ENCODE measurements around the gene ZNF600. TPM values are rescaled to one million over a fixed set of nuclear protein-coding genes. Genes with fewer than 3 reads are reported as not detected.
"Not testable (repeated sequence)": the region's sequence is repeated elsewhere in the genome, so short reads cannot be mapped to it uniquely, and the experiment has no call there.

ZNF600 gene
- total and polyA plus RNA-seq, 2 of the 13 experiments (the other 11 are each of a cell fraction or from before 2014, with no cell fraction given) = 15.0 to 16.4 TPM

- 27% methylated on average over 31 of the region's 39 CpGs for WGBS (ENCODE audit: low lambda C conversion rate)
- DNase-seq (ENCODE audit: low spot score) (no peak), ATAC-seq (peak; percentile 65), FAIRE-seq (no peak)
- peak overlapping the region; percentile 51 for H3K27ac ChIP-seq (ENCODE audit: extremely low read length, insufficient read depth, low read length)
- TSS peak; percentile 87 for BruUV-seq (replicated peaks)
- H3K79me2 ChIP-seq (ENCODE audit: insufficient read depth, low read length) = no peaks in the 10 kb centered on the region
- no peaks in the 10 kb centered on the region for H3K27me3 ChIP-seq (ENCODE audit: control insufficient read depth in 1 of 2, insufficient read depth in 2 of 2, low read length in 2 of 2)
- H2AFZ ChIP-seq (ENCODE audit: low read length) = peak overlapping the region; percentile 28
- TF ChIP-seq ZNF501 (CRISPR knock-in tag; IDR thresholded peaks at IDR 0.05) (peak; percentile 54; the same call in 1 of the 2 replicates), RBFOX2 (IDR thresholded peaks at IDR 0.05; ENCODE audit: low read depth, low read length) (peak; percentile 32; the same call in 1 of the 2 replicates), IRF9 (CRISPR knock-in tag; IDR thresholded peaks at IDR 0.05; ENCODE audit: borderline replicate concordance) (0 out of 2 replicates have a peak, but pooled peaks have one; percentile 32), MXD1 (CRISPR knock-in tag; IDR thresholded peaks at IDR 0.05) (0 out of 2 replicates have a peak, but pooled peaks have one; percentile 36), MAFF (IDR thresholded peaks at IDR 0.05; ENCODE audit: low read depth, low read length) (no peak)
- POLR2A ChIA-PET = no interaction called here
- H3K9ac ChIP-seq (ENCODE audit: insufficient read depth, low read depth, low read length) = peak overlapping the region; percentile 68
- peaks cover 9% of the 10 kb centered on the region; the same call in 1 of the 2 replicates for H3K9me3 ChIP-seq (ENCODE audit: low read length)
- H3K36me3 ChIP-seq (replicated peaks in 1 of 2; ENCODE audit: control insufficient read depth in 1 of 2, insufficient read depth in 2 of 2, low read length in 2 of 2) = no peaks in the 10 kb centered on the region
- in situ Hi-C loops (cut with HindIII; ENCODE audit: extremely low pct_ligation_motif_present, low pct_unique_long_range_greater_than_20kb) = no loop called here
- intact Hi-C loops (cut with micrococcal nuclease; ENCODE audit: unreplicated experiment) = no loop called here
- peak overlapping the region; percentile 56 to 79 (median 78) for H3K4me3 ChIP-seq (replicated peaks in 1 of 3; ENCODE audit: insufficient read depth in 1 of 3, low read depth in 2 of 3, low read length in 3 of 3)
- H4K20me1 ChIP-seq (ENCODE audit: insufficient read depth, low read length) = no peaks in the 10 kb centered on the region
- peaks cover 17% of the 10 kb centered on the region for H3K4me1 ChIP-seq (ENCODE audit: insufficient read depth, low read length)
- CTCF ChIA-PET (ENCODE audit: low intra/inter-chr PET ratio, low total read pairs) = interaction anchor here (0.9 kb wide), 1 partner anchor 14 kb away, joined by 3 read pairs; no protein-coding TSS in a partner anchor
- peak overlapping the region; percentile 58 for H3K4me2 ChIP-seq (ENCODE audit: low read depth, low read length)
Measured at GRCh38 chr19:52734331-52734892, 52.2 kb downstream of the ZNF600 start.

- H3K9ac ChIP-seq (ENCODE audit: insufficient read depth, low read depth, low read length); H4K20me1 ChIP-seq (ENCODE audit: insufficient read depth, low read length); CTCF ChIA-PET (ENCODE audit: low intra/inter-chr PET ratio, low total read pairs); H3K79me2 ChIP-seq (ENCODE audit: insufficient read depth, low read length); FAIRE-seq; in situ Hi-C loops (cut with HindIII; ENCODE audit: extremely low pct_ligation_motif_present, low pct_unique_long_range_greater_than_20kb); H3K4me2 ChIP-seq (ENCODE audit: low read depth, low read length); ATAC-seq; H3K4me3 ChIP-seq (replicated peaks in 1 of 3; ENCODE audit: insufficient read depth in 1 of 3, low read depth in 2 of 3, low read length in 3 of 3); intact Hi-C loops (cut with micrococcal nuclease; ENCODE audit: unreplicated experiment); H3K36me3 ChIP-seq (replicated peaks in 1 of 2; ENCODE audit: control insufficient read depth in 1 of 2, insufficient read depth in 2 of 2, low read length in 2 of 2); BruUV-seq (replicated peaks); H3K27me3 ChIP-seq (ENCODE audit: control insufficient read depth in 1 of 2, insufficient read depth in 2 of 2, low read length in 2 of 2); H3K27ac ChIP-seq (ENCODE audit: extremely low read length, insufficient read depth, low read length); H2AFZ ChIP-seq (ENCODE audit: low read length); DNase-seq (ENCODE audit: low spot score); H3K9me3 ChIP-seq (ENCODE audit: low read length): not testable (repeated sequence)
- 92% methylated on average over 12 of the region's 16 CpGs for WGBS (ENCODE audit: low lambda C conversion rate)
- POLR2A ChIA-PET = interaction anchor here (0.6 kb wide), 1 partner anchor 20 kb away, joined by 4 read pairs; no protein-coding TSS in a partner anchor
- H3K4me1 ChIP-seq (ENCODE audit: insufficient read depth, low read length) = peaks cover 37% of the 10 kb centered on the region
Measured at GRCh38 chr19:52726051-52726450, 60.5 kb downstream of the ZNF600 start.

Data from HepG2 (cell line).